Endothelial cell of umbilical vein (primary cell): ENCODE measurements around the gene KDM7A. TPM values are rescaled to one million over a fixed set of nuclear protein-coding genes. Genes with fewer than 3 reads are reported as not detected.

Experiments used
- BruUV-seq: library from RNA; stranded (reverse); fragments of 400-500 nt; replicated peaks from 2 replicates; lab custom pipeline; 2021; lab: Mats Ljungman, UMichigan
- CTCF ChIA-PET: fragments of 300-600, 350-600 bp; sonication (Branson Sonifier 250); formaldehyde crosslinking; loops from one replicate; lab custom pipeline; 2021; ENCODE audit warnings: antibody characterized with exemption, inconsistent platforms; lab: Charles Lee
- POLR2A ChIA-PET: fragments of 300-600, 350-600 bp; sonication (Branson Sonifier 250); formaldehyde crosslinking; loops from one replicate; lab custom pipeline; 2021; ENCODE audit warnings: antibody characterized with exemption, inconsistent platforms; lab: Charles Lee
- DNase-seq: peaks from one replicate; pipeline ENCODE4 v3.0.0-alpha.2; 2011; ENCODE audit warnings: low read depth, low spot score
- FAIRE-seq: peaks from 2 replicates; lab custom pipeline; 2011; peaks lifted over from hg19 to GRCh38; lab: Jason Lieb, UNC
- H2AFZ ChIP-seq: 2 replicates; pipeline ENCODE4 v1.6.0; 2012; ENCODE audit warnings: low read depth, low read length, control low read depth, inconsistent platforms
- H3K27ac ChIP-seq: 2 replicates; pipeline ENCODE4 v1.5.1; 2011; ENCODE audit warnings: low read depth, mild to moderate bottlenecking, control low read depth, low read length, moderate library complexity; ENCODE audit not compliant: insufficient read depth
- H3K27me3 ChIP-seq, 2 experiments: 2 replicates each; pipeline versions ENCODE4 v1.6.0 to v1.6.1; 2011; ENCODE audit warnings: low read length in 2 of 2, mixed read lengths in 1 of 2; ENCODE audit not compliant: control insufficient read depth in 2 of 2, insufficient read depth in 2 of 2
- H3K36me3 ChIP-seq, 2 experiments: 2 replicates in 1 of 2; 3 replicates in 1 of 2; pipeline ENCODE4 v1.5.1; 2011; ENCODE audit warnings: low read length in 2 of 2, mild to moderate bottlenecking in 1 of 2, moderate library complexity in 1 of 2; ENCODE audit not compliant: control insufficient read depth in 2 of 2, insufficient read depth in 2 of 2; ENCODE audit errors: extremely low read depth in 1 of 2
- H3K4me1 ChIP-seq: 3 replicates; pipeline ENCODE4 v1.5.1; 2011; ENCODE audit warnings: mild to moderate bottlenecking, low read length; ENCODE audit not compliant: control insufficient read depth, insufficient read depth; ENCODE audit errors: extremely low read depth
- H3K4me2 ChIP-seq: 2 replicates; pipeline ENCODE4 v1.6.1; 2011; ENCODE audit warnings: low read length, control low read depth, mixed read lengths; ENCODE audit not compliant: insufficient read depth
- H3K4me3 ChIP-seq, 3 experiments: fragments of 200-600 bp in 1 of 3; sonication (generic), shearing (Covaris generic) in 1 of 3; replicated peaks in 1 of 3; 2 replicates each; pipeline ENCODE4 v1.5.1; 2011 to 2016; ENCODE audit warnings: control low read depth in 3 of 3, low read length in 3 of 3, mild to moderate bottlenecking in 2 of 3, inconsistent platforms in 1 of 3, low read depth in 1 of 3, moderate library complexity in 1 of 3; ENCODE audit not compliant: insufficient read depth in 1 of 3
- H3K79me2 ChIP-seq: 2 replicates; pipeline ENCODE4 v1.6.0; 2012; ENCODE audit warnings: low read length, inconsistent platforms; ENCODE audit not compliant: control insufficient read depth, insufficient read depth
- H3K9ac ChIP-seq: replicated peaks from 2 replicates; pipeline ENCODE3; 2011; ENCODE audit warnings: low read length, control low read depth; ENCODE audit not compliant: insufficient read depth; ENCODE audit errors: extremely low read depth
- H3K9me1 ChIP-seq: replicated peaks from 3 replicates; pipeline ENCODE4 v1.6.0; 2011; ENCODE audit warnings: mild to moderate bottlenecking, low read length; ENCODE audit not compliant: control insufficient read depth, insufficient read depth; ENCODE audit errors: extremely low read depth
- H3K9me3 ChIP-seq: replicated peaks from 2 replicates; pipeline ENCODE4 v1.5.1; 2012; ENCODE audit warnings: low read length, inconsistent platforms; ENCODE audit not compliant: control insufficient read depth, insufficient read depth
- H4K20me1 ChIP-seq: replicated peaks from 2 replicates; pipeline ENCODE3; 2011; ENCODE audit warnings: mild to moderate bottlenecking, low read length; ENCODE audit not compliant: control insufficient read depth, insufficient read depth; ENCODE audit errors: extremely low read depth
- CTCF ChIP-seq, 2 donors: IDR thresholded peaks; 1 replicate in 1 of 2; 2 replicates in 1 of 2; pipeline ENCODE4 v1.5.1; 2011; ENCODE audit warnings: low read length in 2 of 2, mild to moderate bottlenecking in 2 of 2, moderate library complexity in 2 of 2, control low read depth in 1 of 2, inconsistent platforms in 1 of 2, low read depth in 1 of 2; ENCODE audit not compliant: insufficient read depth in 1 of 2; ENCODE audit errors: extremely low read depth in 1 of 2
- EZH2 ChIP-seq: IDR thresholded peaks from 2 replicates; pipeline ENCODE4 v1.6.1; 2012; ENCODE audit warnings: borderline replicate concordance, low read depth, mild to moderate bottlenecking, moderate library complexity, low read length, inconsistent platforms; ENCODE audit not compliant: severe bottlenecking
- FOS ChIP-seq: IDR thresholded peaks from 2 replicates; pipeline ENCODE4 v1.6.1; 2011; ENCODE audit warnings: mild to moderate bottlenecking, low read length, moderate library complexity, borderline replicate concordance; ENCODE audit not compliant: insufficient read depth
- GATA2 ChIP-seq: IDR thresholded peaks from 2 replicates; pipeline ENCODE4 v1.7.0; 2011; ENCODE audit warnings: low read depth, mild to moderate bottlenecking, moderate library complexity, mixed read lengths, low read length; ENCODE audit not compliant: insufficient read length, insufficient read depth
- JUN ChIP-seq: IDR thresholded peaks from 2 replicates; pipeline ENCODE4 v1.6.1; 2011; ENCODE audit warnings: borderline replicate concordance, low read depth; ENCODE audit not compliant: insufficient read length, insufficient read depth
- MAX ChIP-seq: IDR thresholded peaks from 2 replicates; pipeline ENCODE4 v1.6.1; 2011; ENCODE audit not compliant: insufficient read depth, insufficient read length
- MYC ChIP-seq: IDR thresholded peaks from one replicate; pipeline ENCODE4 v1.6.1; 2011; ENCODE audit warnings: mild to moderate bottlenecking, low read depth, low read length
- POLR2A ChIP-seq: IDR thresholded peaks from 2 replicates; pipeline ENCODE4 v1.6.1; 2012; ENCODE audit warnings: low read depth, mild to moderate bottlenecking, control low read depth, low read length
- POLR2AphosphoS5 ChIP-seq: IDR thresholded peaks from 2 replicates; pipeline ENCODE4 v1.6.1; 2012; ENCODE audit warnings: low read depth, mild to moderate bottlenecking, control low read depth, low read length, moderate library complexity; ENCODE audit not compliant: insufficient read depth
- dilution Hi-C: fragments of 300-500 bp; cut with MboI; formaldehyde crosslinking; loops from one replicate; pipeline ENCODE4 v1.15.0; 2019; ENCODE audit warnings: low sequenced_read_pairs; ENCODE audit not compliant: extremely low pct_ligation_motif_present
- intact Hi-C: fragments of 100-400 bp; cut with micrococcal nuclease; formaldehyde crosslinking; loops from one replicate; pipeline ENCODE4 v1.10.0; 2022
- polyA plus RNA-seq, 4 experiments: library from polyadenylated mRNA; depleted of rRNA in 3 of 4; stranded (reverse) in 3 of 4; unstranded in 1 of 4; fragments of >200 nt; gene quantifications; 2 replicates each; pipeline versions ENCODE4 v1.2.1 to v1.2.3, GENCODE V29; 2011 to 2012; ENCODE audit warnings: missing spikeins in 1 of 4
- total RNA-seq: library from RNA; stranded (reverse); gene quantifications from 2 replicates; pipeline ENCODE4 v1.2.3, GENCODE V29; 2021

Gene KDM7A
- total and polyA plus RNA-seq, 2 donors (not counting 3 experiments of a cell fraction or from before 2014, with no cell fraction given), result 2.4 to 7.3 TPM

GRCh38 chr7:140174217-140174616, 2.6 kb downstream of the KDM7A start:
- Histone ChIP-seq H3K4me2 (no peak overlapping the region), H4K20me1 (peaks cover 3% of the 10 kb centered on the region), H3K4me3 (no peak overlapping the region), H3K27ac (no peak overlapping the region), H3K36me3 (no peaks in the 10 kb centered on the region), H3K9ac (no peak overlapping the region), H2AFZ (no peak overlapping the region), H3K9me1 (no peaks in the 10 kb centered on the region), H3K9me3 (no peaks in the 10 kb centered on the region), H3K4me1 (peaks cover 8% of the 10 kb centered on the region), H3K79me2 (peaks cover 18% of the 10 kb centered on the region), H3K27me3 (peaks cover 0 to 3% of the 10 kb centered on the region in 2 experiments)
- no TSS peak for BruUV-seq
- CTCF ChIA-PET, result no interaction called here
- no peak for DNase-seq
- FAIRE-seq, result no peak
- dilution Hi-C loops, result no loop called here
- no peak for TF ChIP-seq JUN
- no peak for TF ChIP-seq MAX
- TF ChIP-seq EZH2, result no peak
- no peak for TF ChIP-seq POLR2A
- intact Hi-C loops, result loop anchor here (2.0 kb wide), 4 partner anchors 131 to 839 kb away; no protein-coding TSS in a partner anchor
- POLR2A ChIA-PET, result no interaction called here

GRCh38 chr7:140170375-140170774, 6.4 kb downstream of the KDM7A start:
- FAIRE-seq (no peak), DNase-seq (no peak)
- Histone ChIP-seq H3K4me3 (no peak overlapping the region), H4K20me1 (peaks cover 10% of the 10 kb centered on the region), H3K27ac (no peak overlapping the region), H3K79me2 (peaks cover 25% of the 10 kb centered on the region), H3K9ac (no peak overlapping the region), H2AFZ (no peak overlapping the region), H3K9me1 (no peaks in the 10 kb centered on the region), H3K9me3 (no peaks in the 10 kb centered on the region), H3K36me3 (no peaks in the 10 kb centered on the region), H3K27me3 (no peaks in the 10 kb centered on the region), H3K4me2 (no peak overlapping the region), H3K4me1 (peaks cover 2% of the 10 kb centered on the region)
- ChIA-PET POLR2A (no interaction called here), CTCF (interaction anchor here (1.2 kb wide), 1 partner anchor 15 kb away, joined by 4 read pairs; no protein-coding TSS in a partner anchor)
- intact Hi-C loops (no loop called here), dilution Hi-C loops (no loop called here)
- TF ChIP-seq POLR2A, result no peak
- TF ChIP-seq MAX, result no peak
- TF ChIP-seq POLR2AphosphoS5, result no peak
- TF ChIP-seq CTCF (IDR thresholded peaks at IDR 0.05; ENCODE audit: extremely low read depth in 1 of 2, insufficient read depth in 1 of 2, low read depth in 1 of 2, low read length in 2 of 2), result no peak
- TF ChIP-seq MYC, result no peak
- TF ChIP-seq EZH2, result no peak
- no peak for TF ChIP-seq GATA2
- no peak for TF ChIP-seq FOS
- no peak for TF ChIP-seq JUN
- BruUV-seq, result no TSS peak
